Spleen (tissue), 7 donors: ENCODE data around the gene B3GAT1.

Experiments used
- CTCF ChIP-seq, 11 experiments: fragments of 200-600 bp in 7 of 11; fragments of 450-650 bp in 4 of 11; sonication (generic) in 4 of 11; IDR thresholded peaks in 8 of 11; conservative IDR thresholded peaks in 3 of 11; 1 replicate in 7 of 11; 2 replicates in 4 of 11; pipeline versions ENCODE4 v1.4.0 to v1.8.0; 2016 to 2021; ENCODE audit warnings: antibody characterized with exemption in 11 of 11, inconsistent platforms in 4 of 11, mild to moderate bottlenecking in 1 of 11
- POLR2AphosphoS5 ChIP-seq, 3 donors: sonication (generic); formaldehyde crosslinking; IDR thresholded peaks; one replicate each; pipeline ENCODE4 v1.5.1; 2017; ENCODE audit warnings: antibody characterized with exemption in 3 of 3
- donor health status: DM: no; HTN: no; CAD: no; lungs with moderate emphysema.
- donor health status: DM: no; HTN: no; CAD: no.
- donor health status: DM: no; HTN: no; CAD: no.

- no peak for TF ChIP-seq POLR2AphosphoS5 (IDR thresholded peaks at IDR 0.05)
- no peak for TF ChIP-seq CTCF (IDR thresholded peaks at IDR 0.05 in 8 of 11, conservative IDR thresholded peaks at IDR 0.05 in 3 of 11)
Observed at GRCh38 chr11:134369656-134370525, 42.2 kb downstream of the B3GAT1 start.
